Limb (tissue), 2 donors: ENCODE results near the gene SLC25A22.

Source experiments
- DNase-seq, 2 donors: peaks; one replicate each; pipeline ENCODE4 v3.0.0-alpha.2; 2016; ENCODE audit errors: extremely low spot score in 2 of 2

The SLC25A22 gene

GRCh38 chr11:791658-792534 is 6.2 kb downstream of the SLC25A22 start:
- DNase-seq, result no peak

GRCh38 chr11:790721-791564 is 7.1 kb downstream of the SLC25A22 start:
- no peak for DNase-seq

- DNase-seq, result peak in 1 of 2 donors; percentile 80
These were observed 8.1 kb downstream of the SLC25A22 start, which contains the start of gene CEND1 for GRCh38 chr11:789943-790342. Gene CEND1 (minus strand): TSS chr11:790090. CDS start chr11:788576, 1,514 bp downstream.

- no peak for DNase-seq
These were observed 8.8 kb downstream of the SLC25A22 start for GRCh38 chr11:788953-789940.

- DNase-seq, result no peak
These were observed 10.0 kb downstream of the SLC25A22 start for GRCh38 chr11:788009-788640.

GRCh38 chr11:787084-787675 is 10.9 kb downstream of the SLC25A22 start:
- DNase-seq, result no peak

GRCh38 chr11:786235-787083 is 11.6 kb downstream of the SLC25A22 start:
- DNase-seq, result no peak

- DNase-seq, result peak; percentile 84 to 87
These were observed 14.5 kb downstream of the SLC25A22 start for GRCh38 chr11:783581-784015.

- DNase-seq, result peak in 1 of 2 donors; percentile 33
These were observed 15.6 kb downstream of the SLC25A22 start for GRCh38 chr11:782264-783174.

GRCh38 chr11:779955-780532 is 18.0 kb downstream of the SLC25A22 start:
- DNase-seq, result no peak

- DNase-seq, result no peak
These were observed 18.8 kb downstream of the SLC25A22 start for GRCh38 chr11:778976-779954.

GRCh38 chr11:777288-778255 is 20.5 kb downstream of the SLC25A22 start, which contains the start of gene GATD1:
Gene GATD1 (minus strand): TSS chr11:777487. CDS start chr11:777462, 25 bp downstream.
- DNase-seq, result peak; percentile 91 to 96

GRCh38 chr11:776561-777287 is 21.4 kb downstream of the SLC25A22 start:
- no peak for DNase-seq

- no peak for DNase-seq
These were observed 21.9 kb downstream of the SLC25A22 start for GRCh38 chr11:776263-776560.
